Dedifferentiated amniotic fluid mesenchymal stem cell (primary cell): Measurements from ENCODE around the gene TK2.
"Not testable (repeated sequence)": the region's sequence is repeated elsewhere in the genome, so short reads cannot be mapped to it uniquely, and the experiment has no call there.

ENCODE experiments used
- DNase-seq: peaks from one replicate; pipeline ENCODE4 v3.0.0-alpha.2; 2016; ENCODE audit errors: extremely low spot score

Gene TK2

GRCh38 chr16:66574081-66574480 is 24.2 kb upstream of the TK2 start:
- DNase-seq, result no peak

- no peak for DNase-seq
Measured at GRCh38 chr16:66572356-66572755, 22.4 kb upstream of the TK2 start.

GRCh38 chr16:66569827-66570405 is 20.0 kb upstream of the TK2 start:
- DNase-seq, result peak; percentile 38

GRCh38 chr16:66569131-66569530 is 19.2 kb upstream of the TK2 start:
- peak; percentile 76 for DNase-seq

GRCh38 chr16:66568355-66568754 is 18.4 kb upstream of the TK2 start:
- DNase-seq, result no peak

GRCh38 chr16:66567270-66567669 is 17.3 kb upstream of the TK2 start:
- DNase-seq, result not testable (repeated sequence)

- DNase-seq, result no peak
Measured at GRCh38 chr16:66566051-66566901, 16.4 kb upstream of the TK2 start, which contains the start of gene CMTM1. Gene CMTM1 (plus strand): TSS chr16:66566439. CDS start chr16:66566514, 75 bp downstream.

- DNase-seq, result no peak
Measured at GRCh38 chr16:66563574-66564334, 13.8 kb upstream of the TK2 start.

GRCh38 chr16:66562986-66563385 is 13.1 kb upstream of the TK2 start:
- DNase-seq, result no peak

GRCh38 chr16:66562409-66562808 is 12.5 kb upstream of the TK2 start:
- no peak for DNase-seq

GRCh38 chr16:66561381-66562080 is 11.6 kb upstream of the TK2 start:
- no peak for DNase-seq

GRCh38 chr16:66560107-66560506 is 10.2 kb upstream of the TK2 start:
- DNase-seq, result no peak

GRCh38 chr16:66554495-66554894 is 4.6 kb upstream of the TK2 start:
- no peak for DNase-seq

GRCh38 chr16:66554021-66554420 is 4.1 kb upstream of the TK2 start:
- no peak for DNase-seq

GRCh38 chr16:66553223-66553622 is 3.3 kb upstream of the TK2 start:
- DNase-seq, result no peak

- peak; percentile 74 for DNase-seq
Measured at GRCh38 chr16:66552286-66553177, 2.6 kb upstream of the TK2 start, which contains the start of gene CKLF. Gene CKLF (plus strand): TSS chr16:66552576. CDS start chr16:66552716, 140 bp downstream.

- no peak for DNase-seq
Measured at GRCh38 chr16:66551788-66552285, 1.9 kb upstream of the TK2 start.

- DNase-seq, result no peak
Measured at GRCh38 chr16:66551348-66551759, 1.4 kb upstream of the TK2 start.

- DNase-seq, result no peak
Measured at GRCh38 chr16:66548868-66549267, 1.1 kb downstream of the TK2 start.

GRCh38 chr16:66548068-66548467 is 1.9 kb downstream of the TK2 start:
- DNase-seq, result no peak
